B cell (primary cell): ENCODE data around the gene C6orf132. TPM values are rescaled to one million over a fixed set of nuclear protein-coding genes. Genes with fewer than 3 reads are reported as not detected.

Experiments
- ATAC-seq: fragments of 200-7000 bp; cut with Tn5 transposase; one replicate; pipeline ENCODE4 v1.10.0; 2021; ENCODE audit warnings: low read depth, mild to moderate bottlenecking, moderate number of reproducible peaks, moderate library complexity
- CTCF ChIA-PET: fragments of 350-600 bp; sonication (Branson Sonifier 250); formaldehyde crosslinking; loops from one replicate; lab custom pipeline; 2021; ENCODE audit warnings: antibody characterized with exemption, inconsistent platforms; lab: Charles Lee
- POLR2A ChIA-PET: fragments of 350-600 bp; sonication (Branson Sonifier 250); formaldehyde crosslinking; loops from one replicate; lab custom pipeline; 2021; ENCODE audit warnings: antibody characterized with exemption; lab: Charles Lee
- DNase-seq: peaks from one replicate; pipeline ENCODE4 v3.0.0; 2013
- H2AFZ ChIP-seq: 2 replicates; pipeline ENCODE4 v1.6.1; 2012; ENCODE audit warnings: mild to moderate bottlenecking, low read depth, low read length; ENCODE audit not compliant: insufficient read depth, poor library complexity, severe bottlenecking
- H3K27ac ChIP-seq, 2 donors: 1 replicate in 1 of 2; 2 replicates in 1 of 2; pipeline ENCODE4 v1.5.1; 2012 to 2013; ENCODE audit warnings: low read length in 2 of 2, mild to moderate bottlenecking in 2 of 2, moderate library complexity in 1 of 2
- H3K27me3 ChIP-seq, 4 experiments: fragments of 200-600 bp in 1 of 4; sonication (generic) in 1 of 4; replicated peaks in 1 of 4; 1 replicate in 2 of 4; 2 replicates in 2 of 4; pipeline versions ENCODE4 v1.6.1 to v1.7.0; 2013 to 2016; ENCODE audit warnings: low read length in 3 of 4, mild to moderate bottlenecking in 2 of 4, mixed read lengths in 1 of 4, moderate library complexity in 1 of 4; ENCODE audit not compliant: insufficient read depth in 4 of 4, control insufficient read depth in 3 of 4; ENCODE audit errors: control extremely low read depth in 1 of 4
- H3K36me3 ChIP-seq, 2 experiments: replicated peaks in 1 of 2; 1 replicate in 1 of 2; 2 replicates in 1 of 2; pipeline versions ENCODE4 v1.6.1 to v1.7.1; 2013; ENCODE audit warnings: low read length in 1 of 2; ENCODE audit not compliant: insufficient read depth in 2 of 2, control insufficient read depth in 1 of 2; ENCODE audit errors: control extremely low read depth in 1 of 2, extremely low read depth in 1 of 2
- H3K4me1 ChIP-seq, 2 donors: fragments of 200-600 bp in 1 of 2; sonication (generic) in 1 of 2; 1 replicate in 1 of 2; 2 replicates in 1 of 2; pipeline versions ENCODE4 v1.5.1 to v1.6.1; 2013 to 2017; ENCODE audit warnings: low read length in 2 of 2; ENCODE audit not compliant: control insufficient read depth in 2 of 2, insufficient read depth in 2 of 2
- H3K4me2 ChIP-seq: replicated peaks from 2 replicates; pipeline ENCODE3; 2012; ENCODE audit warnings: mild to moderate bottlenecking, low read depth, low read length; ENCODE audit not compliant: poor library complexity, severe bottlenecking
- H3K4me3 ChIP-seq, 5 experiments: fragments of 200-600 bp in 1 of 5; sonication (generic) in 1 of 5; 1 replicate in 3 of 5; 2 replicates in 2 of 5; pipeline versions ENCODE4 v1.5.1 to v1.7.0; 2011 to 2016; ENCODE audit warnings: low read length in 4 of 5, mild to moderate bottlenecking in 4 of 5, low read depth in 2 of 5, control low read depth in 1 of 5, moderate library complexity in 1 of 5; ENCODE audit not compliant: insufficient read depth in 1 of 5; ENCODE audit errors: control extremely low read depth in 1 of 5, extremely low read depth in 1 of 5
- H3K79me2 ChIP-seq: fragments of 200-600 bp; sonication (generic); one replicate; pipeline ENCODE4 v1.6.0; 2016; ENCODE audit warnings: low read length; ENCODE audit not compliant: control insufficient read depth, insufficient read depth
- H3K9ac ChIP-seq: fragments of 200-600 bp; sonication (generic); 2 replicates; pipeline ENCODE4 v1.6.1; 2017; ENCODE audit warnings: mild to moderate bottlenecking, low read length, moderate library complexity
- H3K9me3 ChIP-seq, 3 donors: one replicate each; pipeline versions ENCODE4 v1.6.1 to v1.7.1; 2013; ENCODE audit warnings: low read length in 2 of 3; ENCODE audit not compliant: control insufficient read depth in 2 of 3, insufficient read depth in 1 of 3; ENCODE audit errors: control extremely low read depth in 1 of 3
- H4K20me1 ChIP-seq: 2 replicates; pipeline ENCODE4 v1.6.0; 2012; ENCODE audit warnings: mild to moderate bottlenecking, low read length; ENCODE audit not compliant: insufficient read depth, control insufficient read depth, poor library complexity, severe bottlenecking
- H3K27ac Mint-ChIP-seq: one replicate; pipeline ENCODE4 v1.8.0; 2021; ENCODE audit warnings: mixed read lengths
- H3K27me3 Mint-ChIP-seq: one replicate; pipeline ENCODE4 v1.8.0; 2021; ENCODE audit warnings: mixed read lengths
- H3K4me1 Mint-ChIP-seq: one replicate; pipeline ENCODE4 v1.8.0; 2021; ENCODE audit warnings: mixed read lengths
- H3K4me3 Mint-ChIP-seq: one replicate; pipeline ENCODE4 v1.8.0; 2021; ENCODE audit warnings: mixed read lengths
- H3K9me3 Mint-ChIP-seq: one replicate; pipeline ENCODE4 v1.8.0; 2022; ENCODE audit warnings: mixed read lengths; ENCODE audit not compliant: insufficient read depth
- CTCF ChIP-seq: fragments of 200-600 bp; IDR thresholded peaks from one replicate; pipeline ENCODE4 v1.8.0; 2022; ENCODE audit warnings: antibody characterized with exemption, mild to moderate bottlenecking
- EZH2 ChIP-seq: IDR thresholded peaks from 2 replicates; pipeline ENCODE4 v1.6.1; 2012; ENCODE audit warnings: borderline replicate concordance, low read depth, mild to moderate bottlenecking, moderate library complexity, low read length; ENCODE audit not compliant: insufficient read depth, poor library complexity, severe bottlenecking
- WGBS: methylation state at CpG from one replicate; pipeline ENCODE4 v1.1.5; 2013; ENCODE audit warnings: missing lambda C conversion rate; ENCODE audit not compliant: insufficient coverage; 5-methylcytosine and 5-hydroxymethylcytosine counted together
- intact Hi-C: fragments of 100-400 bp; cut with micrococcal nuclease; formaldehyde crosslinking; loops from one replicate; pipeline ENCODE4 v1.10.0; 2022
- polyA plus RNA-seq: library from polyadenylated mRNA; depleted of rRNA; stranded (reverse); fragments of >200 nt; gene quantifications from 2 replicates; pipeline ENCODE4 v1.2.3, GENCODE V29; 2012
- total RNA-seq, 2 donors: library from RNA; stranded (reverse); fragments of 120-200 nt in 1 of 2; gene quantifications; 1 replicate in 1 of 2; 2 replicates in 1 of 2; pipeline versions ENCODE4 v1.2.3 to v1.2.4, GENCODE V29; 2013 to 2022

The C6orf132 gene
- total and polyA plus RNA-seq, 2 donors (not counting 1 experiment from before 2014, with no cell fraction given): 0.05 TPM; not detected in 1

GRCh38 chr6:42136508-42137193 lies 5.8 kb downstream of the C6orf132 start:
- Mint-ChIP-seq H3K27me3 (peaks cover 8% of the 10 kb centered on the region), H3K27ac (peak overlapping the region; percentile 81), H3K4me1 (peaks cover 25% of the 10 kb centered on the region), H3K4me3 (peak overlapping the region; percentile 86), H3K9me3 (no peaks in the 10 kb centered on the region)
- no peaks in the 10 kb centered on the region for H3K9me3 ChIP-seq
- H3K4me1 ChIP-seq: peaks cover 17 to 24% of the 10 kb centered on the region in 2 donors
- TF ChIP-seq EZH2 (no peak), CTCF (peak; percentile 37)
- peaks cover 0 to 7% (median 3%) of the 10 kb centered on the region in 4 experiments for H3K27me3 ChIP-seq
- 13% methylated on average over 10 of the region's 14 CpGs for whole genome bisulfite sequencing
- peak overlapping the region; percentile 56 for H3K4me2 ChIP-seq
- H3K79me2 ChIP-seq: no peaks in the 10 kb centered on the region
- H3K4me3 ChIP-seq: peak overlapping the region in 4 of 5 experiments; percentile 4 to 22 (median 22)
- DNase-seq (peak; percentile 74), ATAC-seq (peak; percentile 74)
- no peaks in the 10 kb centered on the region for H3K36me3 ChIP-seq
- H4K20me1 ChIP-seq: no peaks in the 10 kb centered on the region
- POLR2A ChIA-PET: no interaction called here
- H3K27ac ChIP-seq: peak overlapping the region in 1 of 2 donors; percentile 7
- H2AFZ ChIP-seq: peak overlapping the region; percentile 77
- peak overlapping the region; percentile 19 for H3K9ac ChIP-seq
- intact Hi-C loops: no loop called here
- CTCF ChIA-PET: no interaction called here

DNA sequence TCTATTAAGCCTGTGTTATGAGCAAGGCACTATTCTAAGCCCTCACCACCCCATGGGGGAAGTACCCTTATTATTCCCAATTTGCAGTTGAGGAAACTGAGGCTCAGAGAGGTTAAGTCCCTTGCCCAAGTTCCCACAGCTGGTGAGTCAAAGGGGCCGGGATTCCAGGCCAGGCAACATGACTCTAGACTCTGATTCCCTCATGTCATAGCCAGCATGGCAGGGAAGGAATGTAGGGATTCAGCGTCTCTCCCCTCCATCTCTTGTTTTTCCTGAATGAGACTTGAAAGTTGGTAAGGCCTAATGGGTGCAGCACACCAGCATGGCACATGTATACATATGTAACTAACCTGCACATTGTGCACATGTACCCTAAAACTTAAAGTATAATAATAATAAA lies 6.7 kb downstream of the C6orf132 start:
- peaks cover 17 to 22% of the 10 kb centered on the region in 2 donors for H3K4me1 ChIP-seq
- no peak overlapping the region for H3K27ac ChIP-seq
- H3K4me1 Mint-ChIP-seq: peaks cover 21% of the 10 kb centered on the region
- H3K27ac Mint-ChIP-seq: no peak overlapping the region
- no peak overlapping the region for H3K9ac ChIP-seq
- no peak for DNase-seq
- no peaks in the 10 kb centered on the region for H4K20me1 ChIP-seq
- H3K4me2 ChIP-seq: no peak overlapping the region
- H3K79me2 ChIP-seq: no peaks in the 10 kb centered on the region
- H3K36me3 ChIP-seq: no peaks in the 10 kb centered on the region
- no peak for ATAC-seq
- H2AFZ ChIP-seq: no peak overlapping the region
- H3K27me3 ChIP-seq: no peaks in the 10 kb centered on the region
- no peaks in the 10 kb centered on the region for H3K9me3 Mint-ChIP-seq
- no peaks in the 10 kb centered on the region for H3K9me3 ChIP-seq
- ChIA-PET CTCF (no interaction called here), POLR2A (interaction anchor here (0.7 kb wide), 1 partner anchor 240 kb away, joined by 3 read pairs; the partner anchor contains the start of gene USP49)
- peaks cover 2% of the 10 kb centered on the region for H3K27me3 Mint-ChIP-seq
- intact Hi-C loops: no loop called here
- no peak overlapping the region for H3K4me3 Mint-ChIP-seq
- H3K4me3 ChIP-seq: no peak overlapping the region
- TF ChIP-seq EZH2: no peak
- TF ChIP-seq CTCF: no peak
- WGBS: no CpG with 5 or more reads among the region's 2 CpGs
